Lower leg skin (tissue), 3 donors: ENCODE results near the gene RGL3.

Experiments used
- POLR2A ChIP-seq, 2 donors: fragments of 450-650 bp; IDR thresholded peaks; one replicate each; pipeline ENCODE4 v1.6.1; 2016 to 2017; ENCODE audit warnings: antibody characterized with exemption in 2 of 2, mild to moderate bottlenecking in 1 of 2, moderate library complexity in 1 of 2
- TF ChIP-seq, protein P1 (sequence below), 3 donors: fragments of 450-650 bp; IDR thresholded peaks; one replicate each; pipeline ENCODE4 v1.5.1; 2016; ENCODE audit warnings: antibody characterized with exemption in 3 of 3, mild to moderate bottlenecking in 3 of 3, moderate library complexity in 2 of 3

DNA sequence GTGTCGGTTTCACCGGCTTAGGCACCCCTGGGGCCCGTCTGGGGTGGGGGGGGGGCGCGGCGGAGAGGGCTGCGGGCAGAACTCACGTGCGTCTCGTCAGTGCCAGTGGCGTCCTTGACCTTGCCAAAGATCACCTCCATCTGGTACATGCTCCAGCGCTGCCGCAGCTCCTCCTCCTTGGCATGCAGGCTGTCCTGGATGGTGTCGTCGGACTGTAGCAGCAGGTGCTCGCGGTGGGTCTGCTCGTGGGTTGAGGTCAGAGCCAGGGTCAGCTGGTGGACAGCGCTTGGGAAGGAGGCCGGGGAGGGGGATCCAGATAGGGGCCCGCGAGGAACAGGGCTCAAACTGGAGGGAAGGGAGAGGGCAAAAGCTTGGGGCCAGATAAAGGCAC lies 4.7 kb upstream of the RGL3 start:
- no peak for TF ChIP-seq POLR2A (IDR thresholded peaks at IDR 0.05)
- TF ChIP-seq, protein P1, sequence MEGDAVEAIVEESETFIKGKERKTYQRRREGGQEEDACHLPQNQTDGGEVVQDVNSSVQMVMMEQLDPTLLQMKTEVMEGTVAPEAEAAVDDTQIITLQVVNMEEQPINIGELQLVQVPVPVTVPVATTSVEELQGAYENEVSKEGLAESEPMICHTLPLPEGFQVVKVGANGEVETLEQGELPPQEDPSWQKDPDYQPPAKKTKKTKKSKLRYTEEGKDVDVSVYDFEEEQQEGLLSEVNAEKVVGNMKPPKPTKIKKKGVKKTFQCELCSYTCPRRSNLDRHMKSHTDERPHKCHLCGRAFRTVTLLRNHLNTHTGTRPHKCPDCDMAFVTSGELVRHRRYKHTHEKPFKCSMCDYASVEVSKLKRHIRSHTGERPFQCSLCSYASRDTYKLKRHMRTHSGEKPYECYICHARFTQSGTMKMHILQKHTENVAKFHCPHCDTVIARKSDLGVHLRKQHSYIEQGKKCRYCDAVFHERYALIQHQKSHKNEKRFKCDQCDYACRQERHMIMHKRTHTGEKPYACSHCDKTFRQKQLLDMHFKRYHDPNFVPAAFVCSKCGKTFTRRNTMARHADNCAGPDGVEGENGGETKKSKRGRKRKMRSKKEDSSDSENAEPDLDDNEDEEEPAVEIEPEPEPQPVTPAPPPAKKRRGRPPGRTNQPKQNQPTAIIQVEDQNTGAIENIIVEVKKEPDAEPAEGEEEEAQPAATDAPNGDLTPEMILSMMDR (IDR thresholded peaks at IDR 0.05), result no peak
